Measurements from ENCODE around the gene KCNQ1.

The KCNQ1 gene

DNA sequence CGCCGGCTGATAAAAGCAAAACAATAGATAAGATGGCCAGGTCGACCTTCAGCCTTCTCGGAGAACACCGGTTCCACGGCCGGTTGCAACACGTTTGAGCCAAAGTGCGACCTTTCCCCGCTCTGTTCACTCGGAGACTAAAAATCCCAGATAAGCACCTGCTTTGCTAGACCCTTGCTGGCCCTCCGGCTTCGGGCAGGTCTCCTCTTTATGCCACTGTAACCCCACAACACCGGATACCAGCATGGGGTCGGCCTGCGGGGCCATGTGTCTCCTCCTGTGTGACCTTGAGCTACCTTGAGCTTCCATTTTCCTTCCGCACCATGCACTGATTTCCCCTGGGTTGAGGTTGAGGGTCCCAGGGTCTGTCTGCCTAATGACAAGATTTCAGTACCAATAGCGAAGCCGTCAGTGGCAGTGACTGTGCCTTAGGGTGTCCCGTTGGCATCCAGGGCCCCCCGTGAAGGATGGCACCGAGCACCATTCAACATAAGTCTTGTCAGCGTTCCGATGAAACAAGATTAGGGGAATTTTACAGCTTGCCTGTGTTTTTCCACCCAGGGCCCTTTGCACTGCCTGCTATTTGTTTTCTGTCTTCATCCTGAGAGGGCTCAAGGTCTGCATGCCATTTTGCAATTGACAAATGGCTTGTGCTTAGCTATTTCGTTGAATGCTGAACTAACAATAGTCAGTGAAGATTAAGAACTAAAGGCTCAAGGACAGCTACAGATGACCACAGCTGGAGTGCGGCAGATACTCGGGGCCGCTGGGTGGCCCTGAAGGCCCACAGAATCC is 118.6 kb downstream of the KCNQ1 start:
- Histone ChIP-seq H3K9ac (ENCODE audit: low read depth, low read length) (no peak overlapping the region), H3K4me3 (ENCODE audit: low read depth in 1 of 2, low read length in 2 of 2) (no peak overlapping the region), H3K9me3 (ENCODE audit: insufficient read depth, low read length, severe bottlenecking) (no peaks in the 10 kb centered on the region), H4K20me1 (ENCODE audit: insufficient read depth, low read length) (no peaks in the 10 kb centered on the region), H3K36me3 (ENCODE audit: insufficient read depth, low read length) (no peaks in the 10 kb centered on the region), H2AFZ (ENCODE audit: low read depth, low read length) (no peak overlapping the region), H3K27ac (ENCODE audit: low read length) (no peak overlapping the region), H3K27me3 (ENCODE audit: insufficient read depth, low read length, poor library complexity) (no peaks in the 10 kb centered on the region), H3K4me1 (ENCODE audit: insufficient read depth, low read length) (no peaks in the 10 kb centered on the region), H3K79me2 (ENCODE audit: insufficient read depth, low read length) (no peaks in the 10 kb centered on the region), H3K4me2 (ENCODE audit: insufficient read depth, low read length) (no peak overlapping the region)
- TF ChIP-seq EZH2 (IDR thresholded peaks at IDR 0.05; ENCODE audit: borderline replicate concordance, low read depth, low read length, severe bottlenecking), result no peak
- TF ChIP-seq, protein P1, sequence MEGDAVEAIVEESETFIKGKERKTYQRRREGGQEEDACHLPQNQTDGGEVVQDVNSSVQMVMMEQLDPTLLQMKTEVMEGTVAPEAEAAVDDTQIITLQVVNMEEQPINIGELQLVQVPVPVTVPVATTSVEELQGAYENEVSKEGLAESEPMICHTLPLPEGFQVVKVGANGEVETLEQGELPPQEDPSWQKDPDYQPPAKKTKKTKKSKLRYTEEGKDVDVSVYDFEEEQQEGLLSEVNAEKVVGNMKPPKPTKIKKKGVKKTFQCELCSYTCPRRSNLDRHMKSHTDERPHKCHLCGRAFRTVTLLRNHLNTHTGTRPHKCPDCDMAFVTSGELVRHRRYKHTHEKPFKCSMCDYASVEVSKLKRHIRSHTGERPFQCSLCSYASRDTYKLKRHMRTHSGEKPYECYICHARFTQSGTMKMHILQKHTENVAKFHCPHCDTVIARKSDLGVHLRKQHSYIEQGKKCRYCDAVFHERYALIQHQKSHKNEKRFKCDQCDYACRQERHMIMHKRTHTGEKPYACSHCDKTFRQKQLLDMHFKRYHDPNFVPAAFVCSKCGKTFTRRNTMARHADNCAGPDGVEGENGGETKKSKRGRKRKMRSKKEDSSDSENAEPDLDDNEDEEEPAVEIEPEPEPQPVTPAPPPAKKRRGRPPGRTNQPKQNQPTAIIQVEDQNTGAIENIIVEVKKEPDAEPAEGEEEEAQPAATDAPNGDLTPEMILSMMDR (IDR thresholded peaks at IDR 0.05; ENCODE audit: borderline replicate concordance, extremely low read depth, low read length, poor library complexity, severe bottlenecking), result no peak
- no peak for ATAC-seq (ENCODE audit: insufficient read depth, low read depth)
- no peak for DNase-seq

- H3K4me1 ChIP-seq (ENCODE audit: insufficient read depth, low read length), result no peaks in the 10 kb centered on the region
- ATAC-seq (ENCODE audit: insufficient read depth, low read depth) (no peak), DNase-seq (no peak)
- no peak overlapping the region for H2AFZ ChIP-seq (ENCODE audit: low read depth, low read length)
- H3K79me2 ChIP-seq (ENCODE audit: insufficient read depth, low read length), result no peaks in the 10 kb centered on the region
- no peak overlapping the region for H3K9ac ChIP-seq (ENCODE audit: low read depth, low read length)
- no peak overlapping the region for H3K4me2 ChIP-seq (ENCODE audit: insufficient read depth, low read length)
- no peaks in the 10 kb centered on the region for H4K20me1 ChIP-seq (ENCODE audit: insufficient read depth, low read length)
- no peaks in the 10 kb centered on the region for H3K9me3 ChIP-seq (ENCODE audit: insufficient read depth, low read length, severe bottlenecking)
- H3K4me3 ChIP-seq (ENCODE audit: low read depth in 1 of 2, low read length in 2 of 2), result no peak overlapping the region
- no peaks in the 10 kb centered on the region for H3K36me3 ChIP-seq (ENCODE audit: insufficient read depth, low read length)
- H3K27ac ChIP-seq (ENCODE audit: low read length), result no peak overlapping the region
- TF ChIP-seq, protein P1 (IDR thresholded peaks at IDR 0.05; ENCODE audit: borderline replicate concordance, extremely low read depth, low read length, poor library complexity, severe bottlenecking), result no peak
- TF ChIP-seq EZH2 (IDR thresholded peaks at IDR 0.05; ENCODE audit: borderline replicate concordance, low read depth, low read length, severe bottlenecking), result no peak
- no peaks in the 10 kb centered on the region for H3K27me3 ChIP-seq (ENCODE audit: insufficient read depth, low read length, poor library complexity)
Measured at GRCh38 chr11:2564008-2564530, 119.3 kb downstream of the KCNQ1 start.

GRCh38 chr11:2564588-2565425 is 120.0 kb downstream of the KCNQ1 start:
- Histone ChIP-seq H3K4me1 (ENCODE audit: insufficient read depth, low read length) (no peaks in the 10 kb centered on the region), H4K20me1 (ENCODE audit: insufficient read depth, low read length) (no peaks in the 10 kb centered on the region), H2AFZ (ENCODE audit: low read depth, low read length) (no peak overlapping the region), H3K4me2 (ENCODE audit: insufficient read depth, low read length) (no peak overlapping the region), H3K27ac (ENCODE audit: low read length) (no peak overlapping the region), H3K4me3 (ENCODE audit: low read depth in 1 of 2, low read length in 2 of 2) (no peak overlapping the region), H3K9me3 (ENCODE audit: insufficient read depth, low read length, severe bottlenecking) (no peaks in the 10 kb centered on the region), H3K9ac (ENCODE audit: low read depth, low read length) (no peak overlapping the region), H3K36me3 (ENCODE audit: insufficient read depth, low read length) (no peaks in the 10 kb centered on the region), H3K79me2 (ENCODE audit: insufficient read depth, low read length) (no peaks in the 10 kb centered on the region), H3K27me3 (ENCODE audit: insufficient read depth, low read length, poor library complexity) (no peaks in the 10 kb centered on the region)
- TF ChIP-seq, protein P1 (IDR thresholded peaks at IDR 0.05; ENCODE audit: borderline replicate concordance, extremely low read depth, low read length, poor library complexity, severe bottlenecking), result no peak
- no peak for TF ChIP-seq EZH2 (IDR thresholded peaks at IDR 0.05; ENCODE audit: borderline replicate concordance, low read depth, low read length, severe bottlenecking)
- ATAC-seq (ENCODE audit: insufficient read depth, low read depth), result no peak
- DNase-seq, result no peak
